ENCODE data around the gene E2F7. TPM values are rescaled to one million over a fixed set of nuclear protein-coding genes. Genes with fewer than 3 reads are reported as not detected.

Gene E2F7
- total and polyA plus RNA-seq, 2 of the 13 experiments (the other 11 are each of a cell fraction or from before 2014, with no cell fraction given), result 1.7 to 7.3 TPM

DNA sequence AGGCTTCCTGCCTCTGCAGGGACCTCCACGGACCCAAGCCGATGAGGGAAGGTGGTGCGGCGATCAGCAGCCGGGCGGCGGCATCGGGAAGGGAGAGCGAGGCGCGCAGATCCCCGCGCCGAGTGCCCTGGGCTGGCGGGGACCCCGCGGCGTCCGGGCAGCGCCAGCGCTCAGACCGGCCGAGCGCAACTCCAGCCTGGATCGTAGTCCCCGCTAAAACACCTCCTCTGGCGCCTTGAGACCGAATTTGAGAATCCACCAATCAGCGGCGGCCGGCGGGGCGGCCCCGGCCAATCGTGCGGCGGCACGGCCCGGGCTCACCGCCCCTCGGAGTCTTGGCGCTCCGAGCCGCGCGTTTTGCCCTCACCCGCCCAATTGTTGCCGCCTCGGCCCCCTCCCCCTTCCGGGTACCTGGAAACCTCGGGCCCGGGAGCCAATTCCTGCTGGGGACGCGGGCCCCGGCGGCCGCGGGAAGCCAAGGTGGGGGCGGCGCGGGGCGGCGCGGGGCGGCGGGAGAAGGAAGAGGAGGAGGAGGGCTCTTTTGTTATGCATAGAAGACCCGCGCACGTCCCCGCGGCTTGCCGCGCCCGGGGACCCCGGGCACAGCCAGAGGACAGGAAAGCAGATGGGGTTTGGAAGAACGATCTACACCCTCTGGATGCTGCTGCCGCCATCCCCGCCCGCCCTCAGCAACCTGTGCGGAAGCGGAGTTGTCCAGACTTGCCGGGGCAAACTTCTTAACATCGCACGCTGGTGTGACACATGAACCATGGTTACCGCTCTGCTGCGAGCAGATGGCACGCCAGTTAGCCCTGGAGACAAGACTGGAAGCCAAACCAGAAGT lies at the start of gene E2F7 (continued):
- TF ChIP-seq ESRRA (CRISPR knock-in tag; IDR thresholded peaks at IDR 0.05; ENCODE audit: low read depth) (no peak), STAG1 (CRISPR knock-in tag; IDR thresholded peaks at IDR 0.05) (no peak), ZNF761 (CRISPR knock-in tag; conservative IDR thresholded peaks at IDR 0.05) (no peak), FOXM1 (CRISPR knock-in tag; IDR thresholded peaks at IDR 0.05) (no peak), MAFG (CRISPR knock-in tag; IDR thresholded peaks at IDR 0.05) (no peak), NFIB (CRISPR knock-in tag; IDR thresholded peaks at IDR 0.05; ENCODE audit: borderline replicate concordance) (no peak), NFE2 (CRISPR knock-in tag; IDR thresholded peaks at IDR 0.05) (no peak), EEA1 (CRISPR knock-in tag; IDR thresholded peaks at IDR 0.05; ENCODE audit: borderline replicate concordance) (no peak), NR1H2 (CRISPR knock-in tag; IDR thresholded peaks at IDR 0.05; ENCODE audit: borderline replicate concordance, low read depth) (no peak), SP4 (CRISPR knock-in tag; IDR thresholded peaks at IDR 0.05) (peak; percentile 46; the same call in 1 of the 2 replicates), HMG20B (CRISPR knock-in tag; conservative IDR thresholded peaks at IDR 0.05) (no peak), ARNTL (CRISPR knock-in tag; IDR thresholded peaks at IDR 0.05) (no peak), MEF2D (CRISPR knock-in tag; IDR thresholded peaks at IDR 0.05) (no peak), ZNF468 (CRISPR knock-in tag; IDR thresholded peaks at IDR 0.05) (0 out of 2 replicates have a peak, but pooled peaks have one; percentile 58)
- TF ChIP-seq, protein P1, sequence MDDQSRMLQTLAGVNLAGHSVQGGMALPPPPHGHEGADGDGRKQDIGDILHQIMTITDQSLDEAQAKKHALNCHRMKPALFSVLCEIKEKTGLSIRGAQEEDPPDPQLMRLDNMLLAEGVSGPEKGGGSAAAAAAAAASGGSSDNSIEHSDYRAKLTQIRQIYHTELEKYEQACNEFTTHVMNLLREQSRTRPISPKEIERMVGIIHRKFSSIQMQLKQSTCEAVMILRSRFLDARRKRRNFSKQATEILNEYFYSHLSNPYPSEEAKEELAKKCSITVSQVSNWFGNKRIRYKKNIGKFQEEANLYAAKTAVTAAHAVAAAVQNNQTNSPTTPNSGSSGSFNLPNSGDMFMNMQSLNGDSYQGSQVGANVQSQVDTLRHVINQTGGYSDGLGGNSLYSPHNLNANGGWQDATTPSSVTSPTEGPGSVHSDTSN (CRISPR knock-in tag; IDR thresholded peaks at IDR 0.05; ENCODE audit: borderline replicate concordance), result no peak
- TF ChIP-seq, protein P2, sequence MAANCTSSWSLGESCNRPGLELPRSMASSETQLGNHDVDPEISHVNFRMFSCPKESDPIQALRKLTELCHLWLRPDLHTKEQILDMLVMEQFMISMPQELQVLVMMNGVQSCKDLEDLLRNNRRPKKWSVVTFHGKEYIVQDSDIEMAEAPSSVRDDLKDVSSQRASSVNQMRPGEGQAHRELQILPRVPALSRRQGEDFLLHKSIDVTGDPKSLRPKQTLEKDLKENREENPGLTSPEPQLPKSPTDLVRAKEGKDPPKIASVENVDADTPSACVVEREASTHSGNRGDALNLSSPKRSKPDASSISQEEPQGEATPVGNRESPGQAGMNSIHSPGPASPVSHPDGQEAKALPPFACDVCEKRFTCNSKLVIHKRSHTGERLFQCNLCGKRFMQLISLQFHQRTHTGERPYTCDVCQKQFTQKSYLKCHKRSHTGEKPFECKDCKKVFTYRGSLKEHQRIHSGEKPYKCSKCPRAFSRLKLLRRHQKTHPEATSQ (CRISPR knock-in tag; IDR thresholded peaks at IDR 0.05; ENCODE audit: borderline replicate concordance), result no peak
- TF ChIP-seq, protein P3, sequence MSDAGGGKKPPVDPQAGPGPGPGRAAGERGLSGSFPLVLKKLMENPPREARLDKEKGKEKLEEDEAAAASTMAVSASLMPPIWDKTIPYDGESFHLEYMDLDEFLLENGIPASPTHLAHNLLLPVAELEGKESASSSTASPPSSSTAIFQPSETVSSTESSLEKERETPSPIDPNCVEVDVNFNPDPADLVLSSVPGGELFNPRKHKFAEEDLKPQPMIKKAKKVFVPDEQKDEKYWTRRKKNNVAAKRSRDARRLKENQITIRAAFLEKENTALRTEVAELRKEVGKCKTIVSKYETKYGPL (CRISPR knock-in tag; IDR thresholded peaks at IDR 0.05), result no peak
- TF ChIP-seq, protein P4, sequence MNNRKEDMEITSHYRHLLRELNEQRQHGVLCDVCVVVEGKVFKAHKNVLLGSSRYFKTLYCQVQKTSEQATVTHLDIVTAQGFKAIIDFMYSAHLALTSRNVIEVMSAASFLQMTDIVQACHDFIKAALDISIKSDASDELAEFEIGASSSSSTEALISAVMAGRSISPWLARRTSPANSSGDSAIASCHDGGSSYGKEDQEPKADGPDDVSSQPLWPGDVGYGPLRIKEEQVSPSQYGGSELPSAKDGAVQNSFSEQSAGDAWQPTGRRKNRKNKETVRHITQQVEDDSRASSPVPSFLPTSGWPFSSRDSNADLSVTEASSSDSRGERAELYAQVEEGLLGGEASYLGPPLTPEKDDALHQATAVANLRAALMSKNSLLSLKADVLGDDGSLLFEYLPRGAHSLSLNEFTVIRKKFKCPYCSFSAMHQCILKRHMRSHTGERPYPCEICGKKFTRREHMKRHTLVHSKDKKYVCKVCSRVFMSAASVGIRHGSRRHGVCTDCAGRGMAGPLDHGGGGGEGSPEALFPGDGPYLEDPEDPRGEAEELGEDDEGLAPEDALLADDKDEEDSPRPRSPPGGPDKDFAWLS (CRISPR knock-in tag; IDR thresholded peaks at IDR 0.05; ENCODE audit: borderline replicate concordance), result no peak
- TF ChIP-seq, protein P5, sequence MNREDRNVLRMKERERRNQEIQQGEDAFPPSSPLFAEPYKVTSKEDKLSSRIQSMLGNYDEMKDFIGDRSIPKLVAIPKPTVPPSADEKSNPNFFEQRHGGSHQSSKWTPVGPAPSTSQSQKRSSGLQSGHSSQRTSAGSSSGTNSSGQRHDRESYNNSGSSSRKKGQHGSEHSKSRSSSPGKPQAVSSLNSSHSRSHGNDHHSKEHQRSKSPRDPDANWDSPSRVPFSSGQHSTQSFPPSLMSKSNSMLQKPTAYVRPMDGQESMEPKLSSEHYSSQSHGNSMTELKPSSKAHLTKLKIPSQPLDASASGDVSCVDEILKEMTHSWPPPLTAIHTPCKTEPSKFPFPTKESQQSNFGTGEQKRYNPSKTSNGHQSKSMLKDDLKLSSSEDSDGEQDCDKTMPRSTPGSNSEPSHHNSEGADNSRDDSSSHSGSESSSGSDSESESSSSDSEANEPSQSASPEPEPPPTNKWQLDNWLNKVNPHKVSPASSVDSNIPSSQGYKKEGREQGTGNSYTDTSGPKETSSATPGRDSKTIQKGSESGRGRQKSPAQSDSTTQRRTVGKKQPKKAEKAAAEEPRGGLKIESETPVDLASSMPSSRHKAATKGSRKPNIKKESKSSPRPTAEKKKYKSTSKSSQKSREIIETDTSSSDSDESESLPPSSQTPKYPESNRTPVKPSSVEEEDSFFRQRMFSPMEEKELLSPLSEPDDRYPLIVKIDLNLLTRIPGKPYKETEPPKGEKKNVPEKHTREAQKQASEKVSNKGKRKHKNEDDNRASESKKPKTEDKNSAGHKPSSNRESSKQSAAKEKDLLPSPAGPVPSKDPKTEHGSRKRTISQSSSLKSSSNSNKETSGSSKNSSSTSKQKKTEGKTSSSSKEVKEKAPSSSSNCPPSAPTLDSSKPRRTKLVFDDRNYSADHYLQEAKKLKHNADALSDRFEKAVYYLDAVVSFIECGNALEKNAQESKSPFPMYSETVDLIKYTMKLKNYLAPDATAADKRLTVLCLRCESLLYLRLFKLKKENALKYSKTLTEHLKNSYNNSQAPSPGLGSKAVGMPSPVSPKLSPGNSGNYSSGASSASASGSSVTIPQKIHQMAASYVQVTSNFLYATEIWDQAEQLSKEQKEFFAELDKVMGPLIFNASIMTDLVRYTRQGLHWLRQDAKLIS (CRISPR knock-in tag; IDR thresholded peaks at IDR 0.05), result no peak
- TF ChIP-seq, protein P6, sequence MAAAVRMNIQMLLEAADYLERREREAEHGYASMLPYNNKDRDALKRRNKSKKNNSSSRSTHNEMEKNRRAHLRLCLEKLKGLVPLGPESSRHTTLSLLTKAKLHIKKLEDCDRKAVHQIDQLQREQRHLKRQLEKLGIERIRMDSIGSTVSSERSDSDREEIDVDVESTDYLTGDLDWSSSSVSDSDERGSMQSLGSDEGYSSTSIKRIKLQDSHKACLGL (CRISPR knock-in tag; IDR thresholded peaks at IDR 0.05), result no peak
